Anterior cingulate cortex (tissue), 58 donors: ENCODE results near the gene ISG20L2.
A peak's percentile ranks its signal among the peaks of the same experiment; 100 is the strongest.

Experiments
- DNase-seq, 58 donors: peaks; one replicate each; lab custom pipeline; 2025; lab: John Stamatoyannopoulos, UW

ISG20L2 gene

DNA sequence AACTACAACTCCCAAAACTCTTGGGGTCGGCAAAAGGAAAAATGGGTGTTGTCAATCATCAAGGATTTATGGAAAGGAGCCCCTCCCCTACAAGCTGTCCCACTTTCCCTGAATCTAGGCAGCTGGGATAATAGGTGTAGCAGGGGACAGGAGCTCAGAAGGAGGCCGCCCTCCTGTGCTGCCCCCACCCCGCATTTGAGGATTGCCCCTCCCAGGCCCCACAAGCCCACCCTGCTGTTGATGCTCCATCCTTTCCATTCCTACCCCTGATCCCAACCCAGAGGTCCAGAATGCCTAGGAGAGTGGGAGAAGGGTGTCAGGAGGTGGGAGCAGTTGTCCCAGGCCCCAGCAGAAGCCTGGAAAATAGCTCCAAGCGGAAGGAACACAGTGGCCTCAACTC is 14.2 kb upstream of the ISG20L2 start:
- no peak for DNase-seq

GRCh38 chr1:156742017-156742416 is 13.5 kb upstream of the ISG20L2 start:
- no peak for DNase-seq

DNA sequence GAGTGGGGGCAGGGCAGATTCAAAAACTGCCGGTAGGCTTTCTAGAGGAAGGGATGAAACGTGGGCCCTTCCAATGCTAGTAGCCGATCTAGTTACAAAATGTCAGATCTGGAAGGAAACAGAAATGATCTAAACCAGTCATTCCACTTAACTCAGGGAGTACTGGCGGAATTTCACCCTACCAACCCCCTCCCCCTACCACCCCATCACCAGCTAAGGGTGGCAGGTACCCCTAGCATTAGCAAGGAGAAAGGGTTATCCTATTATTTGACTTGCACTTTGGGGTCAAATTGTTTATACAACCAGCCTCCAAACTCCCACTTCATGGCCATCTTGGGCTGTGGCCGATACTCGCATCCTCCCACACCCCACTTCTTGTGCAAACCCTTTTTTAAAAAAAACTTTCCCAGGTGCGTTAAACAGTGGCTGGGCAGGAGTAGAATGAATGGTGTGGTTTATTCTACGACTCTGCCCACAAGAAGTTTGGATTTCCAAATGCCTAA is 13.0 kb upstream of the ISG20L2 start:
- DNase-seq: no peak

- peak; percentile 85 to 100 (median 98) for DNase-seq
Observed at GRCh38 chr1:156740741-156741480, 12.3 kb upstream of the ISG20L2 start, which contains the start of gene MRPL24. TSS of gene MRPL24 (minus strand) at chr1:156741088. CDS start at chr1:156738704, 2,384 bp downstream.

- peak in 3 of 58 donors; percentile 44 to 58 (median 51) for DNase-seq
Observed at GRCh38 chr1:156740237-156740740, 11.7 kb upstream of the ISG20L2 start.

DNA sequence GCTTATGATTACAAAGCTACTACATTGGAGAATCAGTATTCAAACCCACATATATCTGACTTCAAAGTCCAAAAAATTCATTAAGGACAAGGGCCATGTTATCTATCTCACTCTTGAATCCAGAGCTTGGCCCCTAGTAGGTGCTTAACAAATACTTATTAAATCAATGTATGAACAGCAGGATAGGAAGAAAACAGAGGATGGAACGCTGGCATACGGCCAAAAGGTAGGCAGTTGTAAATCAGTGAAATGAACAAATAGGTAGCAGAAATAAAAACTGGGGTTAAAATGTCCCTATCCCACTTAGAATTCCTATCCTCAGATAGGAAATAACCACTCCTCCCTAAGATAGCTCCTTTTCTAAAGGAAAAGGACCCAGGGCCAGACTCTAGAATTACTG is 10.3 kb upstream of the ISG20L2 start:
- no peak for DNase-seq

DNA sequence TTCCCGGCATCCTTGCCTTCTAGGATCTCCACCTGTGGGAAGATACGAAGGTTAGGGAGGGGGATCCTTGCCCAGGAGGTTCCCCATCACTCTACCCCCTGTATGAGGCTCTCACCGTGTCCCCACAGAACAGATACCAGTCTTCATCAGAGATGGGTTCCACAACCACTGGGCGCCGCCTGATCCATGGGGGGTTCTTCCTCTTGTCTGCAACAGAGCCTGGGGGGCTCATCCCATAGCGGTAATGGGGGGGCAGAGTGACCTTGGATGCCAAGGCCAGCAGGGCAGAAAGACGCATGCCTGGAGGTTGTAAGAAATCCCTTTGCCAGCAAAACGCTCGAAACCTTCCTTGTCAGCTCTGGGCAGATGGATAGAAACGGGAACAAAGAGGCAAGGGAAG is 9.8 kb upstream of the ISG20L2 start:
- no peak for DNase-seq

DNA sequence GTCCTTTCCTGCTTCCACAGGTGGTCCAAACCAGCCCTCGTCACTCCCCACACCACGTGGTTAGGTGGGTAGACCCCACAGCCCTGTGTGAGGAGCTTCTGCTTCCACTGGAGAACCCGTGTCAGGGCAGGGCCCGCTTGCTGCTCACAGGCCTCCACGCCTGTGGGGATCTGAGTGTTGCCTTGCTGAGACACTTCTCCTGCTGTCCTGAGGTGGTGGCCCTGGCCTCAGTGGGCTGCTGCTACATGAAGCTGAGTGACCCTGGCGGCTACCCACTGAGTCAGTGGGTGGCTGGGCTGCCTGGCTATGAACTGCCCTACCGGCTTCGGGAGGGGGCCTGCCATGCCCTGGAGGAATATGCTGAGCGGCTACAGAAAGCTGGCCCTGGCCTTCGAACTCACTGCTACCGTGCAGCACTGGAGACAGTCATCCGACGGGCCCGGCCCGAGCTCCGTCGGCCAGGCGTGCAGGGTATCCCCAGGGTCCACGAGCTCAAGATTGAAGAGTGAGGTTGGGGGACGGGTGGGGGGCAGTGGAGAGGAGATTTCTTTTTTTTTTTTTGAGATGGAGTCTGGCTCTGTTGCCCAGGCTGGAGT is 5.5 kb upstream of the ISG20L2 start:
- no peak for DNase-seq

GRCh38 chr1:156727926-156728598 is 504 bp downstream of the ISG20L2 start, which contains the start of gene METTL25B:
TSS of gene METTL25B (plus strand) at chr1:156728469. CDS start at chr1:156729105, 636 bp downstream.
- peak in 56 of 58 donors; percentile 52 to 95 (median 85) for DNase-seq

DNA sequence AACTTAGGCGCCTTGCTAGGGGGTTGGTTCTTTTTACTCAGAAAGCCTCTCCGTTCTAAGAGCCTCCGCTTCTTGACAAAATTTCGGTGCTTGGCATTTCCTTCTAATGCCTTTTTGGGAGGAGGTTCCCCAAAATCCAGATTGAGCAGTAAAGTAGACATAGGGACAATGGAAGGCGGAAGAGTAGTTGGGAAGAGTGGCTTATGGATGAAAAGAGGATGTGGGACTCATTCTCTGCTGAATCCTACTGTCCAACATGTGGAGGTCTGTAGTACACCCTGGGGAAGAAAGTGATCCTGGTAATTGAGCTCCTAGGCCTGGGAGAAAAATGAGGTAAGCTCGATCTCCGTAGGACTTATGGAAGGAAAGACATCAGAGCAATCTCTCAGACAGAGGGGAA is 1.1 kb downstream of the ISG20L2 start:
- no peak for DNase-seq

- DNase-seq: peak in 7 of 58 donors; percentile 8 to 26 (median 15)
Observed at GRCh38 chr1:156726549-156727226, 1.9 kb downstream of the ISG20L2 start.

DNA sequence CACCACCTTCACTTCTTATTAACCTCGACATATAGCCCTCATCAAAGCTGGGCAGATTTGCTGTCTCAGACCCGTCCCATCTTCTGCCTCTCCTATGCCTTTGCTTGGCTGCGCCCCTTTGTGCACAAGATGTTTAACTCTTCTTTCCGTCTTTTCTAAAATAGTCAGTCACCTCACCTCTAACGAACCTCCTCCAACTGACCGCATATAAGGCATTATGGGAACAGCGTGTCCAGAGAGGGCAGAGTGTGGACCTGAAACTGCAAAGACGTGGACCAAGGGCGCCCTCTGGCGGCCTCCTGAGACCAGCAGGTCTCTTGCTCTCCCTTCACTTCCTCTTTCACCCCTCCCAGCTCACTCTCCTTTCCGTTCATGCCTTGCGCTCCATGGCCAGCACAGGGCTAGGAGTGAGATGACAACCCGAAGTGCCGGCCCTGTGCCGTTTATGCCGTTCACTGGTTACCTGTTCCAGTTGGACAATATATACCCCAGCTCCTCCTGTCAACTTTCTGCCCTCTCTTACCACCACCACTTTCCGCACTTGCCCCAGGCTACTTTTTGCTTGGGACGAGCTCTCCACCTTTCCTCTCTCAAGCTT is 2.8 kb downstream of the ISG20L2 start:
- DNase-seq: peak in 55 of 58 donors; percentile 29 to 92 (median 70)

GRCh38 chr1:156721535-156721934 is 7.0 kb downstream of the ISG20L2 start:
- no peak for DNase-seq

DNA sequence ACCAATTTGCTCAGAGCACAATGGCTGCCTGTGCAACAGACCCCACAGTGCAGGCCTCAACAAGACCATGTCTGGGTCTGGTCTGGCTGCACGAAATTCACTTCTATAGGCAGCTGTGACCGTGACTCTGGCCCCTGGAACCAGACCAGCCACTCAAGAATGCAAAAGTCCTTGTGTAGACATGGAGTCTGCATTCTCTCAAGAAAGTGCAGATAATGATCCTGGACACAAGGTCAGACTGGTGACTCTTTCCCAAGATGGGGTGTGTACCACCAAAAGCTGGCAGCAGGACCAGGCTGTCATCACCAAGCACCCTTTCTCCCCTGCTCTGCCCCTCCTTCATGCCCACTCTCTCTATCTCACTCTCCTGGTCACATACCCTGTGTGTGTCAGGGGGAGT is 7.4 kb downstream of the ISG20L2 start:
- DNase-seq: no peak

DNA sequence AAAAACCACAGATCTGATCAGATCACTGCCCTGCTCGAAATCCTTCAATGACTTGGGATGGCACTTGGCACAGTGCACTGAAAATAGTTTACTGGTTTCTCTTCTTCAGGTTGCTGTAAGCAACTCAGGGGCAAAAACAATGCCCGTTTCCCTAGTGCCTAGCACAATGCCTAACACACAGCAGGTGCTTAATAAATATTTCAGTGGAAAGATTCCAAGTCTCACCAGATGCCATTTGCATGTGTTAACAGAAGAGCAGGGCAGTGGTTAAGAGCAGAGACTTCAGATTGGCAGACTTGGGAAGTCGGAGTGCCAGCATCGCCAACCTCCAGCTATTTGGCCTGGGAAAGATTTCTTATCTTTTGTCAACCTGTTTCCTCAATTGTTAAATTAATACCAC is 11.2 kb downstream of the ISG20L2 start:
- no peak for DNase-seq

GRCh38 chr1:156714830-156715229 is 13.7 kb downstream of the ISG20L2 start:
- DNase-seq: no peak

DNA sequence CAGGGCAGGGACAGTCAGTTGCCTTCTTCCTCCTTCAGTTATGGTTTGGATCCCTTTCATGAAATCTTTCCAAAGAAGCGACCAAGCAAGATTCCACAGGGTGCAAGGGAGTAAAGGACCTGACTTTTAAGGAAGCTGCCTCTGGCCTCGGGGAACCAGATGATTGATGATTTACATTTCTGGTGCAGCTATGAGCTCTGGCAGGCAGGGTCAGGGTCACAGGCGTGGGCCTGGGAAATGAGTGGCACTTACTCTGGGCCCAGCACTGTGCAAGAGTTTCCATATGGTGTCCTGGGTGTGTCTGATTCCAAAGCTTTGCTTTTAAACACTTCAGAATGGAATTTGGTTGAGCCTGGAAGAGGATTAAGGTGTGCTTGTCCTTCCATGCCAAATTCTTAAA is 15.9 kb downstream of the ISG20L2 start:
- no peak for DNase-seq

GRCh38 chr1:156711011-156711817 is 17.4 kb downstream of the ISG20L2 start:
- DNase-seq: no peak
